Embryonic facial prominence (tissue), 1 donor: ENCODE results near the gene TGOLN2.
A peak's percentile ranks its signal among the peaks of the same experiment; 100 is the strongest.
"Not testable (repeated sequence)": the region's sequence is repeated elsewhere in the genome, so short reads cannot be mapped to it uniquely, and the experiment has no call there.

ENCODE experiments used
- DNase-seq: peaks from one replicate; pipeline ENCODE4 v3.0.0-alpha.2; 2016; ENCODE audit errors: extremely low spot score

TGOLN2 gene

GRCh38 chr2:85327822-85328617 is at the start of gene TGOLN2:
TSS of gene TGOLN2 (minus strand) at chr2:85327989. CDS start at chr2:85327962, 27 bp downstream.
- DNase-seq, result peak; percentile 93

GRCh38 chr2:85377083-85377482 is 49.3 kb upstream of the TGOLN2 start:
- no peak for DNase-seq

DNA sequence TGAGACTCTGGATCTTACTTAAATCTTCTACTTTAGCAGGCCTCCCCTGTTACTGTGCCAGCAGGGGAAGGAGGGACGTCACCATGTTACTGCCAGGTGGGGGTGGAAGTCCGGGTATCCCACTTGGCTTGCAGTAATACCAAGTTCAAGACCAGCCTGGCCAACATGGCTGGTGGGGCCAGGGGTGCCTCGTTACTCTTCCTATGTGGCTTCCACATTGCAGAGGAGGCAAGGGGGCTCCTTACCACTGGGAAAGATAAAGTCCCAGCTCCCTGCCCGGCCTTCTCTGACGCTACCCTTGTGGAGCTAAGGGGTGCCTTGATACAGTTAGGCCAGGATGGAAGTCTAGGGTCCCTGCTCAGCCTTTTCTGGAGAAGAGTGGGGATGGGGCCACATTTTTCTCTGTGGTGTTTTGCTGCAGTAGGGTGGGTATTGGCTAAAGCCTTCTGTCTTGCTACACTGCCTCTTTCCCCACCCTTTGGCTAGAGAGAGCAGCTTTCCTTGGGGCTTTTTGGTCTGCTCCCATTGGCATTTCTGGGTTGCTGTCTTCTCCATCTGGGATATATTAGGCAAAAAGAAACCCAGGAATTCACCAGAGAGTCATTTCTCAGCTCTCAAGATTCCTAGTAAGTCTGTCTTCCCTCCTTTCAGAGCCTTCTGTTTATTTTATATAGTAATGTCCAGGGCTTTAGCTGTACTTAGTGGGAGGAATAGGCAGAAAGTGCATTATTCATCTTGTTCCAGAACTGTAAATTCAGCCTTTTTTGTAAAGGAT is 48.7 kb upstream of the TGOLN2 start:
- DNase-seq, result no peak

- DNase-seq, result no peak
Observed at GRCh38 chr2:85371045-85371444, 43.3 kb upstream of the TGOLN2 start.

DNA sequence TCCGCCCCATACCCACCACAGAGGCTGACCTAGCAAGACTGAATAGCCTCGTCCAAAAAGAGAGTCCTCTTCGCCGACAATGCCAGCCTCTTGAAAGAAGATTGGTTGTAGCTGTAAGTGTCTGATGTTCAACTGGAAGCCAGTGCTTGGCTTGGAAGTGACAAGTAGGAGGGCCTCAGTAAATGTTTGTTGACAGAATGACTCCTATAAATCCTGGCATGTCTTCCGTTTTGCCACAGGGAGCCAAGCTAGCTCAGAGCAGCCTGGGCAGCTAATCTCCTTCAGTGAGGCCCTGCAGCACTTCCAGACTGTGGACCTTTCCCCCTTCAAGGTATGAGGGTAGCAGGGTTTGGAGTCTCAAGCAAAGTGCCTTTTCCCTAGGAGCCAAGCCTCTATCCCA is 41.7 kb upstream of the TGOLN2 start:
- DNase-seq, result no peak

DNA sequence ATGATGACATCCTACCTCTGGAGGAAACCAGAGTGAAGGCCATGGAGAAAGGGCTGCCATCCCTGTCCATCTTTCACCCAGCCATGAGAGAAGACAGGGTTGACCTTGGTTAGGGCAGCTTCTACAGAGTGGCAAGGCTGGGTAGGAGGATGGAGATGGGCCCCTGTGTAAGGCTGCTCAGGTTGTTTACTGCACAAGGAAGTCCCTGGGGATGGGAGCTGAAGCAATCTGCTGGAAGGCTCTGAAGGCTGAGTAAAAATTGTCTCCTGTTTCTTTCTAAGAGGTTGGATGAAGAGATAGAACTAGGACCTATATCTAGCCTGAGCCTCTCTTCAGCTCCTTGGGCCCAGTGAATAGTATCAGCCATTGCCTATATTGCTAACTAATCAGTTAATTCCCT is 41.1 kb upstream of the TGOLN2 start:
- no peak for DNase-seq

- DNase-seq, result no peak
Observed at GRCh38 chr2:85367180-85367579, 39.4 kb upstream of the TGOLN2 start.

- DNase-seq, result not testable (repeated sequence)
Observed at GRCh38 chr2:85362653-85363387, 35.0 kb upstream of the TGOLN2 start.

GRCh38 chr2:85357736-85358135 is 29.9 kb upstream of the TGOLN2 start:
- DNase-seq, result no peak

DNA sequence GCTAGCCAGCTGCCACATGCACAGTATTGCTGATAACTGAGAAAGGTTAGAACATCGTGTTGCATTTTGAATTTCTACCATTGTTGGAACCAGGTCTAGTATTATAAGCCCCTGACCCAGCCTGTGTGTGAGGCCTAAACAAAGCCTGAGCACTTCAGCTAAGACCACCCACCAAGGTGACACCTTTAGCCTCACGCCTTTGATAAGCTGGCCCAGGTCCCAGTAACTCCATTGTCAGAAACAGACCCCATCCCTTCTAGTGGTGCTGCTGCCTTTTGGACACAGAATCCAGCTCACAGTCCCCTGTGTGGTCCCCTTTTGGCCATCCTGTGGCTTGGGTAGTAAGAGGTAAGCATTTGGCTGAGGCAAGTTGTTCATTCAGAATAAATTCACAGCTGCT is 28.4 kb upstream of the TGOLN2 start:
- DNase-seq, result no peak

DNA sequence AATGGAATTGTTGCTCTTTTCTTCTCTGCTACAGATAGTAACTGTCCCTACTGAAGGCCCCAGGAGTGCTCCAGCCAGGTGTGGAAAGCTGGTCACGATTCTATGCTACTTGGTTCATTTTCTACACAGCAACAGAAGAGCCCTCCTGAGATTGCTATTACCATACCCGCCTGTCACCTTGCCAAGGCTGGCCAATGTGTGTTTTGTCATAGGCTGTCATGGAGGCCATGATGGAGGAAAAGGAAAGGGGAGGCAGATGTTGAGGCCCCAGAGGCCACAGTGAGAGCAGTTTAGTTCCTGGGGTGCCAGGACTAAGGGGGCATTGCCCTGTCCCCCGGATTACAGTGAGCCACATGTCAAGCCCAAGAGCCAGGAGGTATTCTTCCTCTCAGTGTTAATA is 27.7 kb upstream of the TGOLN2 start:
- no peak for DNase-seq

GRCh38 chr2:85355073-85355410 is 27.3 kb upstream of the TGOLN2 start:
- DNase-seq, result no peak

DNA sequence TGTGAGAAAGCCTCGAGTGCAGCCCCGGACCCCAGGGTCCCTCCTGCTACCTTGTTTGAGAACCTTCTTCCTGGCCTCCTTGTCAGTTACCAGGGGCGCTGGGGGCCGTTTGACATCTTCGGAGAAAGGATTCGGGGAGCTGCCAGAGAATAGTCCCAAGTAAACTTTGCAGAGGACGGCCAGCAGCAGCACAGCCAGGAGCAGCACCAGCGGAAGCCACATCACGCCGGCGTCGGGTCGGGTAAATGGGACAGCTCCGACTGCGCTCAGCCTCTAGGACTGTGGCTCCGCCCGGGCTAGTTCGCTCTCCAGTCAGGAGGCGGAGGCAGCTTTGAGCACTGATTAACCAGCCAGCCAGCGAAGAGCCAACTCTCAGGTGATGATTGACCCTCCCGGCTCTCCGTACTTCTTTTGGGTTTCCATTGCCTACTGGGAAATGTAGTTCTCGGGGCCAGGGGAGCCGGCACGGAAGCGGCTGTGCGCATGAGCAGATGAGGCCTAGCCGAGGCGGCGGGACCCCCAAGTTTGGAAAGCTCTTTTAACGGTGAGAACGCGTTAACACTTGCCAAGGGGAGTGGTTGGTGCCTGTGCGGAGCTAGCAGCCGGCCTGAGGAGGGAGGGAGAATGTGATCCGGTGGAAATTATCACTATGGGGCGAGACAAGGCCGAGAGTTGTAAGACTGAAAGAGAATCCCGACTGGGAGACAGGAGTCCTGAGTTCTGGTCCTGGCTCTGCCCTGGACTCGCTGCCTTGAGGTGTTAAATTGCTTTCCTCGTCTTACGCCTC is 26.7 kb upstream of the TGOLN2 start, which contains the start of the genes ELMOD3 and RETSAT:
TSS of gene ELMOD3 (plus strand) at position 484 of the 787 bp plus-strand sequence. CDS start 2,430 bp downstream, outside the sequence.
TSS of gene RETSAT (minus strand) at position 243 of the 787 bp plus-strand sequence. CDS start at position 222, 21 bp downstream.
- DNase-seq, result peak; percentile 98

DNA sequence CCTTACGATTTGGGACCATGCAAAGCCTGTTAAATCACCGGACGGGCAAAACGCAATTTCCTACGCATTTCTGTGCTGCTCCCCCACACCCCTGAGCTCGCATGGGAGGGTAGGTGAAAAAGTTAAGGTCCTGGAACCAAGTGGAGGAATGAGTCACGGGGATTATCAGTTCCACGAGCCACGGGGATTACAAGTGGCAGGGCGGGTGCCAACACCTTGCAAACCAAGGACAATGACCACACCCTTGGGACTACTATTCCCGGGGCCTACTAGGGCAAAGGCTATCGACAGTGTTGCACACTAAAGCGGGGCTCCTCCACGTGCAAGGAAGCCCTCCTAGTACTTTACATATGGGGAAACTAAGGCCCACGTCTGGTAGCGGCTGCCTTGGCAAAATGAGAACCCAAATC is 26.1 kb upstream of the TGOLN2 start:
- no peak for DNase-seq

DNA sequence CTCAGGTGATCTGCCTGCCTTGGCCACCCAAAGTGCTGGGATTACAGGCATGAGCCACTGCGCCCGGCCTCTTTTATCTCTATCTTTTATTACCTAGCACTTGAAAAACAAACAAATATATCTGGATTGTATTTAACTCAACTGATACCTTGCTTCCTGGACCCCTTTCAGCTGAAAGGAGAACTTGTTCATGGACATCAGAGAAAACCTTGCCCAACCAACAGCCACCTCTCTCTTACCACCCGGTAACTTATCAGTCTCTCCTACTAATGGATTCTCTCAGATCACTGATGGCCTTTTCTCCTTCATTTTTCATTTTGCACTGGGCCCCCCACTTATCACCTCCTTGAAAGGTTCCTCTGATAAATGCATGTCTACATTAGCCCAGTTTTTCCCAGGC is 19.8 kb upstream of the TGOLN2 start:
- no peak for DNase-seq

- no peak for DNase-seq
Observed at GRCh38 chr2:85344356-85344954, 16.7 kb upstream of the TGOLN2 start.

GRCh38 chr2:85343207-85343895 is 15.6 kb upstream of the TGOLN2 start:
- not testable (repeated sequence) for DNase-seq

DNA sequence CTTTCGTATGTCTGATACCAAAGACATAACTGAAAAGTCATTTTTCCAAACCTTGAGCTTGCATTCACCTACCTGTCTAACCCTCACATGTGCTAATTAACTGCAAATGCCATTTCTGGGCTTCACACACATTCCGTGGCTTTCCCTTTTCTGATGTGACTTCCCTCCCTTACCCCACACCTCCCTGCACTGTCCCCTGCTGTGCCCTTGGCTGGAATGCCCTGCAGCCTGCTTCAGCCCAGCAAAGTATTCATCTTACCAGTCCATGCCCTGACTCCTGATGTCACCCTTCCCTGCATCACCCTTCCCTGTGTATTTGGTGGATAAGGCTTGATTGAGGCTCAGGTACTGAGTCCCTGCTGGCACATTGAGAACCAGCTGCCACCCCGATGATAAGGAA is 14.4 kb upstream of the TGOLN2 start:
- DNase-seq, result no peak

DNA sequence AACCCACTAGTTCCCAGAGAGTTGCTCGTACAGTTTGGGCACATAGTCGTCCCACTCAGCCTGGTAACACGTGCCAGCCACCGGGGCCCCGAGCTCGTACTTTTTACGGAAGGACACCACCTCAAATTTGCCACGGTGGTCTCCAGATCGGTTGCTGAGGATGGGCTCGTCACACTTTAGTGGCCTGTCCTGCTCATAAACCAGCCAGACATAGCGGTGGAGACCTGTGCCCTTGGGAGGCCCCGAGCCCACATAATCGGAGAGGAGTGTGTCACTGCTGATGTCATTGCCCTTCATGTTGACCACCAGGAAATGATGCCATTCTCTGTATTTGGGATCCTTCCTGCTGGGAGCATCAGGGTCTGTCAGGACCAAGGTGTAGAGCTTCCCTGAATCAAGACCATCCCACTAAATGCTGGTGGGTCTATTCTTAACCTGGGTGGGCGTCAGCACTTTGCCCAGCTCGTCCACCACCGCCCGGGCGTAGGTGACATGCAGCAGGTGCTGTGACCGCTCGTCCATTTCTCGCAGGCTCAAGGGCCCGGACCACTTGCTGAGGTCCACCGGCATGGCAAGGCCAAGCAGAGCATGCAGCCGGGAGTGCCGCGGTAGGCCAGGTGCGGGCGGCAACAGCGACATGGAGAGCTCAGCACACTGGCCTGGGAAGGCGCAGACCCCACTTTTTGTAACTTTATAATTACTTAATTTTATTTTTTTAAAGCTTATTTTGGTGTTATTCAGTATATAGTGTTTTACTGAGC is 13.7 kb upstream of the TGOLN2 start:
- no peak for DNase-seq
